NCI-H1436 treated with DMSO at 0.1 percent for 48 hours (cell line): ENCODE results near the gene LGR4.
"Not testable (repeated sequence)": the region's sequence is repeated elsewhere in the genome, so short reads cannot be mapped to it uniquely, and the experiment has no call there.

ENCODE experiments used
- DNase-seq: peaks from one replicate; lab custom pipeline; 2025; lab: John Stamatoyannopoulos, UW

LGR4 gene

DNA sequence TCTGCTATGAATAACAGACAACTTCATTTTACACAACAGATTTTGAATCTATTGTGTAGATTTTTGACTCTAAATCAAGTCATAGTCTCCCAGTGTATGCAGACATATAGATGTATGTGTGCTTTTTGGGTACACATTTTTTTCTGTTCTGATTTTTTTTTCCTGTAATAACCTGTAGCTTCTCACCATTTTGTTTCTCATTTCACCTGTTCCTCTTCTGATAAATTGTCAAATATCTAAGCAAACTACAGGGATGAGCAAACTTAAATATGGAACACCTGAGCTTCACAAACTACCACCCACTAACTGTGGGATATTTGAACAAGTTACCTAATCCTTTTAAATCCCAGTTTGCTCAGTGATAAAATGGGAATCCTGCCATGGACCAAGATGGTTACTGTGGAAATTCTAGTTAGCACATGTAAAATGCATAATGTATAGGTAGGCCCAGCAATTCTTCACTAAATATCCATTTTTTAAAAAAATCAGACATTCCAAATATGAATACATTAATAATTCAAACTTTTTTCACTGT, 15.7 kb downstream of the LGR4 start:
- no peak for DNase-seq

GRCh38 chr11:27456140-27456794, 16.3 kb downstream of the LGR4 start:
- DNase-seq: no peak

- no peak for DNase-seq
Measured at GRCh38 chr11:27455667-27456066, 16.9 kb downstream of the LGR4 start.

GRCh38 chr11:27453701-27454100, 18.9 kb downstream of the LGR4 start:
- no peak for DNase-seq

DNA sequence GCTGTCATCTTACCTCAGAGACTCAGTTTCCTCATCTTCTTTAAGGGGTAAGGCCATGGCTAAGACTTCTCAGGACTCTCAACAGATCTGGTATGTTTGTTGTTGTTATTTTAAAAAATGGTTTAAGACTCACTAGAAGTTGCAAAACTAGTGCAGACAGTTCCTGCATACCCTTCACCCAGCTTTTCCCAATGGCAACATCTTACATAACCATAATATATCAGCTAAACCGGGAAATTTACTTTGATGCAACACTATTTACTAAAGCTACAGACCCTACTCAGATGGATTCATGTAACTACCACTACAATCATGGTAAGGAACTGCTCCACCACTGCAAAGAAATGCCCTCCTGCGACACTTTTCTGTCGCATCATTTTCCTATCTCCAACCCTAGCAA, 20.4 kb downstream of the LGR4 start:
- DNase-seq: no peak

GRCh38 chr11:27451244-27451965, 21.2 kb downstream of the LGR4 start:
- DNase-seq: no peak

DNA sequence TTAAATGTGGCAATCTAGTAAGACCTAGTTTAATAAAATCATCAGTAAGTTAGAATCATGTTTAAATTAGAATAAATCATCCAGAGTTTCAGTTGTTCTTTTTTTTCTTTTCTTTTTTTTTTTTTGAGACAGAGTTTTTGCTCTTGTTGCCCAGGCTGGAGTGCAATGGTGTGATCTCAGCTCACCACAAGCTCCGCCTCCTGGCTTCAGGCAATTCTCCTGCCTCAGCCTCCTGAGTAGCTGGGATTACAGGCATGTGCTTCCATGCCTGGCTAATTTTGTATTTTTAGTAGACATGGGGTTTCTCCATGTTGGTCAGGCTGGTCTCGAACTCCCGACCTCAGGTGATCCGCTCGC, 24.4 kb downstream of the LGR4 start:
- DNase-seq: not testable (repeated sequence)

- DNase-seq: no peak
Measured at GRCh38 chr11:27447288-27448183, 25.1 kb downstream of the LGR4 start.

- no peak for DNase-seq
Measured at GRCh38 chr11:27445625-27446024, 27.0 kb downstream of the LGR4 start.

GRCh38 chr11:27444801-27445215, 27.8 kb downstream of the LGR4 start:
- DNase-seq: peak; percentile 52

- peak; percentile 33 for DNase-seq
Measured at GRCh38 chr11:27443746-27444507, 28.7 kb downstream of the LGR4 start.

DNA sequence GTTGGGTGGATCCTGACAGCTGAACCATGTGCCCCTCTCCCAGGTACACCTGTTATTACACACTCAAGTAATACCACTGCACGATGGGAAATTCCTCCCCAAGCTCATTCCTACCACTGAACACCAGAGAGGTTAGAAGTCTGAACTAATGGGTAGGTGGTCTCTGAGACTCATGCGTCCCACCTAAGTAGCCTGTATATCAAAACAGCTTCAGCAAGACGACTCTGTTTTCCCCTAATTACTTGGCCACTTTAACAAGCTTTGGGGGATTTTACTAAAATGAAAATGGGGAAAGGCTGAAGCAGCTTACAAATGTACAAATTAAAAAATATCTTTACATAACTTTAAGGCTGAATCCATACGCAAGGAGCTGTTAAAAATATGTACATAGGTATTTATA, 29.4 kb downstream of the LGR4 start:
- no peak for DNase-seq

DNA sequence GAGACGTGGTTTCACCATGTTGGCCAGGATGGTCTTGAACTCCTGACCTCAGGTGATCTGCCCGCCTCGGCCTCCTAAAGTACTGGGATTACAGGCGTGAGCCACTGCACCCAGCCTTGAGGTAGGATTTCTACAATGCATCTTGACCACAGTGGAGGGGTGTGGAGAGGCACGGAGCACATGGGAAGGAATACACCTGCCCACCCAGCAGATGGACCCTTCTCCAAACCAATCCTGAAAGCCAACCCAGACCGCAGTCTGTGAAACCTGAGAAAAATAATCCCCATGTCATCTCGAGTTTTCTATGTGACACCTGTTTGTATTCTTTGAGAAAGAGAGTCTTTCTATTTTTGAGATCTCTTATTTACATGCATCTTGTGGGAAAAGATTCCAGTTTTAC, 32.5 kb downstream of the LGR4 start:
- no peak for DNase-seq

DNA sequence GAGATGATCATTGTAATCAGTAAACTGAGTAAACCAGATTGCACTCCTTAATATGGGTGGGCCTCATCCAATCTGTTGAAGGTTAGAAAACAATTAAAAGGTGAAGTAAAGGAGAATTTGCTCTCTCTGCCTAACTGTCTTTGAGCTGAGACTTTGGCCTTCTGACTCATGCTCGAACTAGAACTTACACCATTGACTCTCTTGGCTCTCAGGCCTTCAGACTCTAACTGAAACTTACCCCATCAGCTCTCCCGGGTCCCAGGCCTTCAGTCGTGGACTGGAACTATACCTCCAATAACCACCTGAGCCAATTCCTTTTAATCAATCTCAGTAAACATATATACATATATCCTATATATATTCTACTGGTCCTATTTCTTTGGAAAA, 34.0 kb downstream of the LGR4 start:
- no peak for DNase-seq

- DNase-seq: no peak
Measured at GRCh38 chr11:27437829-27438594, 34.6 kb downstream of the LGR4 start.

DNA sequence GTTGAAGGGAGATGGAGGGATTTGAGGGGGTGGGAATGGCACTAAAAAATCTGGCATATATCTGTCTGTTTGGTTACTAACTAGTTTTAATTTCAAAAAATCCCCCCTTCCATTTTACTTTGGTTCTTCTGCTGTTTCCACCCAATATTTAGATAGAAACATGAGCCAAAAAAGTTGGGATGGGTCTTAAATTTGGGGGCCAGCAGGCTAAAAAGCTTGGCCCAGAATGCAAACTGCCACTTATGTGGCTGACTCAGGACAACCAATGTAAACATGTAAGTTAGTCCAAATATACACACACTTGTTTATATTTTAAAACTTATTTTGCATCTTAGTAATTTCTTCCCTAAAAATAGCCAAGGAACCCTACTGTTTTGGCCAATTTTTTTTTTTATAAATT, 35.7 kb downstream of the LGR4 start:
- DNase-seq: no peak

DNA sequence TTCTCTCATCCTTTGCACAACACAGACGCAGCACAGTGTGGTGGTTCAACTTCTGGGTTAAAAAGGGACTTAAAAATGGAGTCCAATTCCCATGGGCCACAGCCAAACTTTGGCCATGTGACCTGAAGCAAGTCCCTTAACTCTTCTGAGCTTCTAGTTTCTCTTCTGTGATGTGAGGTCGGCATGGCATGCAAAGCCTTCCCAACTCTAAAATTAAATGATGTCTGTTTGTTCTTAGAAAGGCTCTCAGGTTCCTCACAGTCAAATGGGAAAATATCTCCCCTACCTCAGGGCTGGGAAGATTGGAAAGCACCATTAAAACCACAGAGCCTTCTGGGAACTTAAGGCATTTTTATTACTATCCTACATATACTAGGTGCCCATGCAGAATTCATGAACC, 38.8 kb downstream of the LGR4 start:
- DNase-seq: no peak

DNA sequence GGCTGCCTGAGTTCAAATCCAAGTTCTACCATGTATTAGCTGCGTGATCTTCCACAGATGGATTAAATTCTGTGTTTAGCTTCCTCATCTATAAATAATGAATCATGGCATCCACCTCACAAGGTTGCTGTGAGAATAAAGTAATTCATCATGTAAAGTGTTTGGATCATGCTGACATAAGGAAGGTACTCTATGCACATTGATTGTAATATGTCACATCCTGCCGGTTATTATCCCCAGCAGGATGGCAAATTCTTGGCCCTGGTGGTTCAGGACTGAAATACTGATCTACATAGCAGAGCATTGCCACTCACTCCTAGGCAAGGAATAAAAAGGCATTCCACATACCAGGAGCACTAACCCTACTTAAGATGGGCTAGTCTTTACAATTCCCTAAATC, 40.8 kb downstream of the LGR4 start:
- no peak for DNase-seq

DNA sequence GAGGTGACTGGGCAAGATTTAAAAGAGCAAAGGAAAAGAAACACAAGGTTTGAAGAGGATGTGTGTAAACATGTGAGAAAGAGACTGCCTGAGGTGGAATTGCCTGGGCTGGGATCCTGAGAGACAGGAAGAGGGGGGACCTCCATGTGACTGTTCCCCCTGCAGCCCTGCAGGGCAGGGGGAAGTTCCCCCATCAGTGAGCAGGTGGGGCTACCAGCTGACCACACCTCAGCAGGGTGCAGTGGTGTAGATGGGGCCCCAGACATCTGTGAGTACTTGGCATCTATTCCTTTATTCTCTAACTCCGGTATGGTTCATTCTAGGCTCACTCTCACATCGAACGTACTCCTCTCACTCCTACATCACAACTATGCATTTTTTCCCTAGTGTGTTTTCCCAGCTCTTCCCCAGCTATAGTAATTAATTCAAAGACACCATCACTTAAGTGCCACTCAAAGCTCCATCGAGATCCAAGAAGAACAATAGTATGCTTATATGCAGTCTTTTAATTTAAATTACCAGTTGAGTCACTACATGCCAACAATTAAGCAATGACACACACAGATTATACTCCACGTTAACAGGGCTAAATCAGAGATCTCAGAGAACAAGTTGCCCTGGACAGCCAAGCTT, 42.7 kb downstream of the LGR4 start:
- peak; percentile 48 for DNase-seq

DNA sequence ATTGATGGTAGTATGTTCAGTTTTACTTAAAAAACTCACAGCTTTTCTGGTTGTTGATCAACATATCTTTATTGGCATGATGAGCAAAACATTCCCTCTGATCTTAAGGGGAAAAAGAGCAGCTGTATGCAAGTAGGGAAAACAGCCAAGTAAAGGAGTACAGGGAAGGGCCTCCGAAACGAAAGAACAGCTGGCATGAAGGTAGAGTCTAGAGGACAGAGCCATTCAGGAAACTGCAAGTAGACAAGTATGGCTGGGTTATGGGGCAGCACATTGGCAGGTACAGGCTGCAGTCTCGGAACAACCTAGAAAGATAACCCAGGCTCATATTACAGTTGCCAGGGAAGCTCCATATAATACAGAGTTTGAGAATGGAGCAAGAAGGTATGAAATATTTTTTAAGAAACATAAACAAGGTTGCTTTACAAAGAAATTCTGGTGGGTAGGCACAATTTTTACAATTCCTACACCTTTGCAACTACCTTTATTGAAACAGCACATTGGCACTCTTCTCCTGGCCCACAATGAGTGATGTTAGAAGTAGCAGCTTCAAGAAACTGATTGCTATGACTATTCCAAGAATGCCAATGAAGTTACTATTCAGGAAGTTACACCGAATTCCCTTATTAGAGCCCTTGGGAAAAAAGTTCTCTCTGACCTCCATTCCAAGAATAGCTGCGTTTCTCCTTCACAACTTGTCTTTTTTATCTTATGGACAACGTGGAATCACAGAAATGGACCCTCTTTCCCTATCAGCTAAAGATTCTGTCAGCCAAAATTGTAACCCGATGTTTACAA, 45.2 kb downstream of the LGR4 start:
- no peak for DNase-seq
